Glutamatergic neuron (in vitro differentiated cells): ENCODE results near the gene TRPM3. TPM values are rescaled to one million over a fixed set of nuclear protein-coding genes. Genes with fewer than 3 reads are reported as not detected.

ENCODE experiments used
- DNase-seq: peaks from one replicate; pipeline ENCODE4 v3.0.0; 2022
- H3K27ac Mint-ChIP-seq: one replicate; pipeline ENCODE4 v1.8.0; 2020; ENCODE audit warnings: mild to moderate bottlenecking, mixed read lengths, inconsistent platforms; ENCODE audit not compliant: unreplicated experiment
- H3K27me3 Mint-ChIP-seq: one replicate; pipeline ENCODE4 v1.8.0; 2020; ENCODE audit warnings: mild to moderate bottlenecking, moderate library complexity, mixed read lengths, inconsistent platforms; ENCODE audit not compliant: unreplicated experiment
- H3K36me3 Mint-ChIP-seq: one replicate; pipeline ENCODE4 v1.8.0; 2020; ENCODE audit warnings: mild to moderate bottlenecking, mixed read lengths, inconsistent platforms; ENCODE audit not compliant: unreplicated experiment
- H3K4me1 Mint-ChIP-seq: one replicate; pipeline ENCODE4 v1.8.0; 2020; ENCODE audit warnings: mild to moderate bottlenecking, low read depth, mixed read lengths, inconsistent platforms; ENCODE audit not compliant: unreplicated experiment
- H3K4me3 Mint-ChIP-seq: one replicate; pipeline ENCODE4 v1.8.0; 2020; ENCODE audit warnings: mild to moderate bottlenecking, mixed read lengths, inconsistent platforms; ENCODE audit not compliant: unreplicated experiment
- H3K9me3 Mint-ChIP-seq: one replicate; pipeline ENCODE4 v1.8.0; 2020; ENCODE audit warnings: mild to moderate bottlenecking, moderate library complexity, mixed read lengths, inconsistent platforms; ENCODE audit not compliant: unreplicated experiment
- CTCF ChIP-seq: fragments of 200-600 bp; sonication (generic); IDR thresholded peaks from one replicate; pipeline ENCODE4 v1.5.0; 2021; ENCODE audit not compliant: partially characterized antibody, unreplicated experiment
- total RNA-seq: library from RNA; stranded (reverse); fragmentation: NEBNext Ultra II Directional; extraction: Animal tissue kit (Norgen Biotek cat#: 25700); gene quantifications from one replicate; pipeline ENCODE4 v1.2.1, GENCODE V29; 2021; ENCODE audit not compliant: unreplicated experiment

The TRPM3 gene
- total RNA-seq, 1 donor from 2014 or later = 3.3 TPM

DNA sequence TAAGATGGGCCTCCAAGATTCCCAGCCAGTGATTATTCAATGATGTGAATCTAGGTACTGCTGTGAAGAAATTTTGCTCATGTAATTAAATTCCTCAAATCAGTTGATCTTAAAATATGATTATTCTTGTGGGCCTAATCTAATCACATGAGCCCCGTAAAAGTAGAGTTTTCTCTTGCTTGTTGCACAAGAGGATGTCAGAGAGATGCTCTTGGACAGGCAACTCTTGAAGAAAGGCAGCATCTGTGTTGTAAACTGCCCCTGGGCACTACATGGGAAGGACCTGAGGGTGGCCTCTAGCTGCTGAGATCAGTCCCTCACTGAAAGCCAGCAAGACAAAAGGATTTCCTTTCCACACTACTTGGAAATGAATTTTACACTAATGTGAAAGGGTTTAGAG, 132.9 kb downstream of the TRPM3 start:
- H3K9me3 Mint-ChIP-seq = no peaks in the 10 kb centered on the region
- DNase-seq = no peak
- no peaks in the 10 kb centered on the region for H3K36me3 Mint-ChIP-seq
- H3K4me3 Mint-ChIP-seq = no peak overlapping the region
- H3K4me1 Mint-ChIP-seq = no peaks in the 10 kb centered on the region
- no peak overlapping the region for H3K27ac Mint-ChIP-seq
- no peaks in the 10 kb centered on the region for H3K27me3 Mint-ChIP-seq
- no peak for TF ChIP-seq CTCF

DNA sequence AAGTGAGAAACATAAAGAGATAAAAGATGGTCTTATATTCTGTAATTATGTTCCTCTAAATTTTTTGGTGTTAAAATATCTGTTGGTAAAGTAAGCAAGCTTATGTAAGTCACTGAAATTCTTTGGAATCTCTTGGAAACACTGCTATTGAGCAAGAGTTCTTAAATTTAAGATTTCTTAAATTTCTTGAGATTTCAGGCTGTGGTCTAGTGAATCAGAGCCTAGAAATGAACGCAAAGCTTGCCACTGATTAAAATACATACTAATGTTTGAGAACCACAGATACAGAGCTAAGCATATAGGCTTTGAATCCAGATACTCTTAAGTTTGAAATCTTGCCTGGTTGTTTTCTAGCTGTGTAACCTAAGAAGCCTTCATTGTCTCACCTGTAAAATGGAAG, 133.4 kb downstream of the TRPM3 start:
- Mint-ChIP-seq H3K9me3 (peaks cover 4% of the 10 kb centered on the region), H3K4me1 (no peaks in the 10 kb centered on the region), H3K36me3 (peaks cover 3% of the 10 kb centered on the region), H3K4me3 (no peak overlapping the region), H3K27ac (no peak overlapping the region), H3K27me3 (peaks cover 3% of the 10 kb centered on the region)
- DNase-seq = no peak
- TF ChIP-seq CTCF = no peak

- TF ChIP-seq CTCF = no peak
- no peak overlapping the region for H3K4me3 Mint-ChIP-seq
- no peak overlapping the region for H3K27ac Mint-ChIP-seq
- no peak for DNase-seq
- peaks cover 3% of the 10 kb centered on the region for H3K27me3 Mint-ChIP-seq
- no peaks in the 10 kb centered on the region for H3K4me1 Mint-ChIP-seq
- H3K36me3 Mint-ChIP-seq = peaks cover 5% of the 10 kb centered on the region
- peaks cover 5% of the 10 kb centered on the region for H3K9me3 Mint-ChIP-seq
Measured at GRCh38 chr9:70986984-70987383, 134.4 kb downstream of the TRPM3 start.

GRCh38 chr9:70983723-70984295, 137.6 kb downstream of the TRPM3 start:
- Mint-ChIP-seq H3K4me1 (peaks cover 6% of the 10 kb centered on the region), H3K27ac (no peak overlapping the region), H3K27me3 (peaks cover 3% of the 10 kb centered on the region), H3K36me3 (peaks cover 5% of the 10 kb centered on the region), H3K9me3 (peaks cover 5% of the 10 kb centered on the region), H3K4me3 (no peak overlapping the region)
- no peak for TF ChIP-seq CTCF
- no peak for DNase-seq

DNA sequence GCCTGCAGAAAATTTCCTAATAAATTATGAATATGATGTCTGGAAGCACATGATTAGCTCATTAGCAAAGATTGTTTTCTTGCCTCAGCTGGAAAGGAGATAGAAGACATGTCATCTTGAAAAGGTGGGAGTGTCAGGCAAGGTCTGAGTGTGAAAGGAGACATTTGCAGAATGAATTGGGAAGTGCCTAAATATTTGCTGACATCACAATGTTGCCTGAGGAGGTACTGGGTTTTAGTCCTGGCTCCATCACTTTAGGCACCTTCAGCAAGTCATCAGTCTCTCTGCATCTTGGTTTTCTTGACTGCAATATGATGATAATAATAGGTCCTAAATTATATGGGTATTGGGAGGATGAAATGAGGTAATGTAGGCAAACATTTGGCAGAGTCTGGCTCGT, 140.1 kb downstream of the TRPM3 start:
- Mint-ChIP-seq H3K9me3 (peaks cover 7% of the 10 kb centered on the region), H3K27me3 (peaks cover 3% of the 10 kb centered on the region), H3K36me3 (peaks cover 5% of the 10 kb centered on the region), H3K27ac (no peak overlapping the region), H3K4me1 (peaks cover 6% of the 10 kb centered on the region), H3K4me3 (no peak overlapping the region)
- no peak for DNase-seq
- TF ChIP-seq CTCF = no peak
